T1000 (cell line): ENCODE results near the gene CGAS.
A peak's percentile ranks its signal among the peaks of the same experiment; 100 is the strongest.
"Not testable (repeated sequence)": the region's sequence is repeated elsewhere in the genome, so short reads cannot be mapped to it uniquely, and the experiment has no call there.

Experiments used
- DNase-seq: peaks from one replicate; lab custom pipeline; 2025; ENCODE audit warnings: mixed read lengths; lab: John Stamatoyannopoulos, UW

The CGAS gene

DNA sequence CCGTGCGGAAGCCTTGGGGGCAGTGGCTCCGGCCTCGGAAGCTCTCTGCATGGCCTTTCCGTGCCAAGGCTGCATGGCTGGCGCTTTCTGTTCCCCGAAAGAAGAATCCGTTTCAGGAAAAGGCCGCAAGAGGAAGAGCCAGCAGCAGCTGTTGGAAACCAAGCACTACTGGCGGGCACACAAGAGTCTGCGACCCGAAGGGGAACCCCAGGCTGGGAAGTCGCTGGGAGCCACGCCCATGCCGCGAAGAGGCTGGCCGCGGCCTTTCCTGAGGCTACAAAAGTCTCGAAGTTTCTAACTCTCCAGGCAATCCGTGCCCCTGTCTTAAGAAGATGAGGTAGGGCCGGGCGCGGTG lies at the start of gene CGAS:
Gene CGAS (minus strand): TSS at position 191 of the 355 bp plus-strand sequence. CDS start 116 bp downstream, at position 75.
- DNase-seq = peak; percentile 65

DNA sequence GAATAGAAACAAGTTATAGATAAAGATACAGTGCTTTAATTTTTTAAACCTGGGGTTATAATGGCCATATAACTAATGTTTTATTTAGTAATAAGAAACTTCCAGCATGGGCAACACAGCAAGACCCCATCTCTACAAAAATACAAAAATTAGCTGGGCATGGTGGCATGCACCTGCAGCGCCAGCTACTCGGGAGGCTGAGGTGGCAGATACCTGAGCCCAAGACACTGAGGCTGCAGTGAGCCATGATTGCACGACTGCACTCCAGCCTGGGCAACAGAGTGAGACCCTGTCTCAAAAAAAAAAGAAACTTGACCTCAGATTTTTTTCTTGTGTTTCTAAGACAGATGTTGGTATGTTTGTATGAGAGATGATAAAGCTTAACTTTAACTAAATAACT lies 45.8 kb upstream of the CGAS start:
- DNase-seq = no peak

GRCh38 chr6:73491377-73491776 lies 39.3 kb upstream of the CGAS start:
- DNase-seq = no peak

DNA sequence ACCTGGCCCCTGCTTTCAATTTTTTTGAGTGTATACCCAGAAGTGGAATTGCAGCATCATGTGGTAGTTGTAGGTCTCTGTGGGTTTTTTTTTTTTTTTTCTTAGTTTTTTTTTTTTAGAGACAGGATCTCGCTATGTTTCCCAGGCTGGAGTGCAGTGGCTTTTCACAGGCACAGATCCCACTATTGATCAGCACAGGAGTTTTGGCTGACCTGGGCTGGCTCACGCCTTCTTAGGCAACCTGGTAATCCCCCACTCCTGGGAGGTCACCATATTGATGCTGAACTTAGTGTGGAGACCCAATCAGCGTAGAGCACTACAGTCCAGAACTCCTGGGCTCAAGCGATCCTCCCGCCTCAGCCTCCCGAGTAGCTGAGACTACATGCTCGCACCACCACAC lies 35.4 kb upstream of the CGAS start:
- DNase-seq = no peak

GRCh38 chr6:73484438-73484837 lies 32.3 kb upstream of the CGAS start:
- DNase-seq = no peak

GRCh38 chr6:73481969-73482368 lies 29.9 kb upstream of the CGAS start:
- DNase-seq = no peak

DNA sequence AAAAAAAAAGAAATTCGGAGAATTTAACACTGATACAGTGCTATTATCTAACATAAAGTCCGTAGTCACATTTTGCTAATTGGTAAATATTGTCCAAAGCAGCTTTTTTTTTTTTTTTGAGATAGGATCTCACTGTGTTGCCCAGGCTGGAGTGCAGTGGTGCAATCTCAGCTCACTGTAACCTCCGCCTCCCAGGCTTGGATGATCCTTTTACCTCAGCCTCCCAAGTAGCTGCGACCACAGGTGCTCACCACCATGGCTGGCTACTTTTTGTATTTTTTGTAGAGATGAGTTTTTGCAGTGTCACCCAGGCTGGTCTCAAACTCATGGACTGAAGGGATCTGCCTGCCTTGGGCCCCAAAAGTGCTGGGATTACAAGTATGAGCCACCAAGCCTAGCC lies 25.3 kb upstream of the CGAS start:
- DNase-seq = no peak

- DNase-seq = no peak
Observed at GRCh38 chr6:73476723-73477122, 24.6 kb upstream of the CGAS start.

DNA sequence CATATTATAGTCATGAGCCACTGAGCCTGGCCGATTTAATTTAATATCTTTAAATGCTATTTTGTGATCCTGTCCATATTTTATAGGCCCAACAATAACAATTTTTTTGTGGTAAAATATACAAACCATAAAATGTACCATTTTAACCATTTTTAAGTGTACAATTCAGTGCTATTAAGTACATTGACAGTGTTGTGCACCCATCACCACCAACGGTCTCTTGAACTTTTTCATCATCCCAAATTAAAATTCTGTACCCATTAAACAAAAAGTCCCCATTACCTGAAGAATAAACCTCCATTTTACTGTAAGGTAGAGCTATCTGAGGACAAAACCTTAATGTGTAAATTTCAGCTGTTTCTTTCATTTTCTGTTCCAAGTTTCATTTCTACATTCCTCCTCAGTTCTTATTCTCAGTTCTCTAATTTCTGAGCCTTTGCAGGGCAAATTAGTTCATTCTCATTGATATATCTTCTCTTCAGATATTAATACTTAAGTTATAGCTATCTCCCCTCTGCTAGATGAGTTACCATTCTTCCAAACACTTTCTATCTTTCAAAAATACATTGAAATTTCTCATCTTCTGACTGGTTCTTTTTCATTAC lies 19.7 kb upstream of the CGAS start:
- no peak for DNase-seq

DNA sequence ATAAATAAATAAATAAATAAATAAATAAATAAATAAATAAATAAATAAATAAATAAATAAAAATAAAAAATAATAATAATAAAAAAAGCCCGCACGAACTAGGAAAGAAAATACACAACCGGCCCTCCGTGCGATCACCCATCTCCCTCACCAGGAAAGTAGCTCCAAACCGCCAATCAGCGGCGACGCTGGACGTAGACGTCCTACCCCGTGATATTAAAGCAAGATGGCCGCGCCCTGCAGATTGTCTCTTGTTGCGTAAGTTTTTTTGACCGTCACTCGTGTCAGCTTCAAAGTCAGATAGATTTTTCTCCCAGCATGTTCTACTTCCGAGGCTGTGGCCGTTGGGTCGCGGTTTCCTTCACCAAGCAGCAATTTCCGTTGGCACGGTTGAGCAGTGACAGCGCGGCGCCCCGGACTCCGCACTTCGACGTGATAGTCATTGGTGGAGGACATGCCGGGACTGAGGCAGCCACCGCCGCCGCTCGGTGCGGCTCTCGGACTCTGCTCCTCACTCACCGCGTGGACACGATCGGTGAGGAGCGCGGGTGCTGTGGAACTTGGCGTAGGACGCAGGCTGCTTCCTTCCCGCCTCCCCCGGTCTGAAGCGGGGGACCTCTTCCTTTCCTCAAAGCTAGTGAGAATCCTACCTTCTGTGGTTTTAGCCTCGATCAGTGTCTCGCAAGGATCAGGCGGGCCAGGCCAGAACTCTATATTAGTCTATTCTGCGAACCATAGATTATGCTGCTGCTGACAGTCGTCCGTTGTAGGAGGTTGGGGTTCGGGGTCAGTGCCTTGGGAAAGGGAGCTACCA lies 9.6 kb upstream of the CGAS start, which contains the start of gene MTO1:
Gene MTO1 (plus strand): TSS at position 201 of the 814 bp plus-strand sequence. CDS start 118 bp downstream, at position 319.
- peak; percentile 71 for DNase-seq

DNA sequence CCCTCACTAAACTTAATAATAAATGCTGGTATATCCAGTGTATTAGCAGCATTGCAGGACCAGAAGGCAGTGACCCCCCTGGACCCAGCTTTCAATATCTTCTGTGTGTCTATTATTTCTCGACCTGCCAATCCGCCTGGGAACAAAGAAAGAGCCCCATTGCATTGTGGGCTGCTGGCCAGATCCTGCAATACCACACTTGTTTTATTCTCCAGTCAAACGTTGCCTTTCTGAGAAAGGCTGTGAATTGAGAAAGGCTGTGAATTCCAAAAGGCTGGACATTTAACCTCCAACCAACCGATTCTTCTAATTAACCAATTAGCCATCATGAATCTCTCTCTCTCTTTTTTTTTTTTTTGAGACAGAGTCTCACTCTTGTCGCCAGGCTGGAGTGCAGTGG lies 8.0 kb upstream of the CGAS start:
- no peak for DNase-seq

GRCh38 chr6:73459474-73459873 lies 7.4 kb upstream of the CGAS start:
- not testable (repeated sequence) for DNase-seq

DNA sequence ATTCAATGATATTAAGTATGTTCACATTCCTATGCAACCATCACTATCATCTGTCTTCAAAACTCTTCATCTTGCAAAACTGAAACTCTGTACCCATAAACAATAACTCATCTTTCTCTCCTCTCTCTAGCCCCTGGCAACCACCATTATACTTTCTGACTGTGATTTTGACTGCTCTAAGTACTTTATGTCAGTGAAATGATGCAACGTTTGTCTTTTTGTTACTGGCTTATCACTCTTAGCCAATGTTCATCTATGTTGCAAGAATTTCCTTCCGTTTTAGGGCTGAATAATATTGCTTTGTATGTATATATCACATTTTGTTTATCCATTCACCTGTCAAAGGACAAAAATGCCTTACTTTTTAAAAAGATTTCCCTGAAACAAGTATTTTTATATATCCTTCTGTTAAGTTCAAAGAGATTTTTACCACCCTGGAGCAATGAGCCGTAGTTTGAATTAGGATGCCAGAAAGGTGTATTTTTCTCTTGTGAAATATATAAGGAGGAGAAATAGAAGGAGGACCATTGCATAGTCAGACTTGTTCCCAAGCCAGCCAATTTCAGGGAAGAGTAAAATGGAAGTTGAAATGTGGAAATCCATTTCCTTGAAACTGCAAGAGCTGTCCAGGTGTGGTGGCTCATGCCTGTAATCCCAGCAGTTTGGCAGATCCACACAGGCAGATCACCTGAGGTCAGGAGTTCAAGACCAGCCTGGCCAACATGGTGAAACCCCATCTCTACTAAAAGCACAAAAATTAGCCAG lies 4.0 kb upstream of the CGAS start:
- no peak for DNase-seq

GRCh38 chr6:73451223-73452106 lies 632 bp downstream of the CGAS start:
- peak; percentile 41 for DNase-seq

DNA sequence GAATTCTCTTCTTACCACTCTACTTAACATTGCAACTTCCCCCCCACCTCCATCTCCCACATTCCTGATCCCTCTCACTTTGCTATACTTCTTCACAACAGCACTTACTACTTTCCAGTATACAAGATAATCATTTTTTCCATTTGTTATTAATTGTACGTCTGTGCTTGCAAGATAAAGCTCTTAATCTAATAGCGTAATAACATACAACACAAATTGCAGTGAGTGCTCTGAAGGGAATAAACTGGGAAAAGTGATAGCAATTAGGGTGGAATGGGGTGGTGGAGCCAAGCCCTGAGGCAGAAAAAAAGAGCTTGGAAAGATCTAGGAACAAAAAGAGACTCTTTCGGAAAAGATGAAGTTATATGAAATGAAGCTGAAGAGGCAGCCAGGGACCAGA lies 8.5 kb downstream of the CGAS start:
- DNase-seq = no peak

DNA sequence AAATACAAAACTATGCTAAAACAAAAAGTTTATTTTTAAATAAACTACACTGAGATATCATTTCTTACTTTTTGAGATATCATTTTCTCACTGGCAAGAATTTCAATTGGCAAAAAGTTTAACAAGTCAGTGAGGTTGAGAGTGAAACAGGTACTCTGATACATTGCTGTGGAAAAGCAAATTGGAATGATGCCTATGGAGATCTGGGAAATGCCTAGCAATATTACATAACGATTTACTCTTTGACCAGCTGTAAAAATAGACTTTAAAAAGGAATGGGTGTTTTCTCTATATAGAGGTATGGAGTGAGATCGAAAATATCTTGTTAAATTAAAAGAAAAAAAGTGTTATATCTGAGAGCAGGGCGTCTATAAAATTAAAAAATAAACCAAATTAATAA lies 16.9 kb downstream of the CGAS start:
- DNase-seq = no peak

GRCh38 chr6:73421534-73421933 lies 30.6 kb downstream of the CGAS start:
- DNase-seq = no peak

DNA sequence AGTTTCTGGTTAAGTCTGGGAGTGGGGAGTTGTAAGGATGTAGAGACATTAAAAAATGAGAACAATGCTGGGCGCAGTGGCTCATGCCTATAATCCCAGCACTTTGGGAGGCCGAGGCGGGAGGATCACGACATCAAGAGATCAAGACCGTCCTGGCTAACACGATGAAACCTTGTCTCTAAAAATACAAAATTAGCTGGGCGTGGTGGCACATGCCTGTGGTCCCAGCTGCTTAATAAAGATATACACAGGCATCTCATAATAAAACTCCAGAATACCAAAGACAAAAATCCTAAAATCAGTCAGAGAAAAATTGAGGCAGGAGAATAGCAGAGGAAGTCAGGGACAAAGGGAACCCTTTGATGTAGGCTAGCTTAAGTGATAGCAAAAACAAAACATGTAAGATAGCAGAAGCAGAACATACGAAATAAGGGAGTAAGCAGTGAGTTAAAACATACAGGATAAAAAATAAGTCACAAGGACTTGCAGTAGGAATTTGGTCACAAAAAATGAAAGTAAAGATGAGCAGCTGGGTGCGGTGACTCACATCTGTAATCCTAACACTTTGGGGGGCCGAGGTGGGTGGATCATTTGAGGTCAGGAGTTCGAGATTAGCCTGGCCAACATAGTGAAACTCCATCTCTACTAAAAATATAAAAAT lies 33.9 kb downstream of the CGAS start:
- DNase-seq = no peak

DNA sequence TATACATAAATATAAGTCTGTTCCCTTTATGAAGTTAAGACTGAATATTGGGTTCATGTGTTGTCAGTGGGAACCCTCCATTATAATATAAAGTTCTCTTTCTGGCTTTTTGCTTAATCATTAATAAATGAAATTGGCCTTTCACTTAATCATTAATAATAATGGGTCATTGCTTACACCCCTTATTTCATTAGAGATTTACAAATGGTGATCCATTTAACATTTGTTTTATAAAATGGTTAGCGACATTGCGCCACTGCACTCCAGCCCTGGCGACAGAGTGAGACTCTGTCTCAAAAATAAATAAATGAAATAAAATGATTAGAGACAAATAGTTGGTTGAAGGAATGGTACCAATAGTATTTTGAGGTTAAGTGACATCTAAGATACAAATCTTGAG lies 39.0 kb downstream of the CGAS start:
- DNase-seq = no peak

DNA sequence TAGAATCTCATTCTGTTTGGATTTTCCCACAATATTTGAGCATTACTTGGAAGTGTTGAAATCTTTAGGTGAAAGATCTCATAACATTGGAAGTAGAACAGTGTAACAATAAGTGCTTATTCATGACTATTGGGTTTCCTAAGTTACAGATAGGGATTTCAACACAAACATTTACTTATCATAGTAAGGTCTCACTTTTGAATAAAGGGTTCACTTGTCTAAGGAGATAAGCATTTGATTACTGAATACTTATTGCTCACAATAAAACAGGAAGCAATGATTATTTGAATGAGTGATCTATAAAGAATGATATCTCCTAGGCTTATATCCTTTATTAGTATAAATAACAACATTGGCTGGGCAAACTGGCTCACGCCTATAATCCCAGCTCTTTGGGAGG lies 42.7 kb downstream of the CGAS start:
- no peak for DNase-seq

- no peak for DNase-seq
Observed at GRCh38 chr6:73400656-73401055, 51.4 kb downstream of the CGAS start.
